HG02938 (cell line): ENCODE measurements around the gene ALDH16A1.
"Not testable (repeated sequence)": the region's sequence is repeated elsewhere in the genome, so short reads cannot be mapped to it uniquely, and the experiment has no call there.

ENCODE experiments used
- ATAC-seq: cut with Tn5 transposase; IDR thresholded peaks from one replicate; pipeline ENCODE4 v1.9.1; 2021; ENCODE audit warnings: mild to moderate bottlenecking, moderate library complexity; ENCODE audit not compliant: unreplicated experiment

Gene ALDH16A1

DNA sequence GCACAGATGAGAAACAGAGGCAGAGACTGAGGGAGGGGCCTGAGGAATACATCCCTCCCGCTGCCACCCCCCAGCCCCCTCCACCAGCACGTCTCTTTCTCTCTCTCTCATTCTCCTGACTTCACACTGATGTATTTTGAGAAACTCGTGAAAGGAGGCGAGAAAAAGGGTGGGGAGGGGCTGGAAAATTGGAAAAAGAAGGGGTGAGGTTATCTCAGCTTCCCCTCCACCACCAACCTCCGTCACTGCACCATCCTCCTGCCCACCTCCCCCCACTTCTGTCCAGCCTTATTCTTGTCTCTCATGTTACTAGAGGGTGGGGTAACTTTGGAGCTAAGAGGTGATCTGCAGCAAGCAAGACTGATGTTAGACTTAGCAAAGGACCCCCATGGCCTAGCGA, 13.2 kb upstream of the ALDH16A1 start:
- no peak for ATAC-seq

DNA sequence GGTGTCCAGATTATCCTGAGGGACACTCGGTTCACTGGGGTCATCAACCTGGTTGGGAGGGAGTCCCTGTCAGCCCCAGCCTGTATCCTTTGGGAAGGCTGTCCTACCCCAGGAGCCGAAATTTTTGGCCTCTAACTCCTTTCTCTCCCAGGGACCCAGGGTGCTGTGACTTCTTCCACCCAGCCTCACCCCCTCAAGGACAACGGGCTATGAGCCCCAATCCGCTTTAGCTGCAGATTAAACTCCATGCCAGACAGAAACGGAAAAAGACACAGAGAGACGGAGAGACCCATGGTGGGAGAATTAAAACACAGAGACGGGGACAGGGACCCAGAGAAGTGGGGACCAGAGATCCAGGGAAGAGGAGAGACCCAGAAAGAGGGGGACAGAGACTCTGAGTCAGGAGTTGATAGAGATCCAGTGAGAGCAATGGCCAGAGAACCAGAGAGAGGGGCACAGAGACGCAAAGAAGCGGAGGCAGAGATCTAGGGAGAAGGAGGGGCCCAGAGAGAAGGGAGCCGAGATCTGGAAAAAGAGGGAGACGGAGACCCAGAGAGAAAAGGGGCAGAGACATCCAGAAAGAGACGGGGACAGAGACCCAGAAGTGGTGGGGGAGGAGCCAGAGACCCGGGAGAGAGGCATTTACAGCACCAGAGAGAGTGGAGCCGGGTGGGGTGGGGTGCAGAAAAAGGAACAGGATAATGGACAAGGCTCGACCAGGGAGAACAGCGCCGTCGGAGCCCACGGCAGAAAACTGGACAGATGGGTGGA, 12.4 kb upstream of the ALDH16A1 start:
- no peak for ATAC-seq

DNA sequence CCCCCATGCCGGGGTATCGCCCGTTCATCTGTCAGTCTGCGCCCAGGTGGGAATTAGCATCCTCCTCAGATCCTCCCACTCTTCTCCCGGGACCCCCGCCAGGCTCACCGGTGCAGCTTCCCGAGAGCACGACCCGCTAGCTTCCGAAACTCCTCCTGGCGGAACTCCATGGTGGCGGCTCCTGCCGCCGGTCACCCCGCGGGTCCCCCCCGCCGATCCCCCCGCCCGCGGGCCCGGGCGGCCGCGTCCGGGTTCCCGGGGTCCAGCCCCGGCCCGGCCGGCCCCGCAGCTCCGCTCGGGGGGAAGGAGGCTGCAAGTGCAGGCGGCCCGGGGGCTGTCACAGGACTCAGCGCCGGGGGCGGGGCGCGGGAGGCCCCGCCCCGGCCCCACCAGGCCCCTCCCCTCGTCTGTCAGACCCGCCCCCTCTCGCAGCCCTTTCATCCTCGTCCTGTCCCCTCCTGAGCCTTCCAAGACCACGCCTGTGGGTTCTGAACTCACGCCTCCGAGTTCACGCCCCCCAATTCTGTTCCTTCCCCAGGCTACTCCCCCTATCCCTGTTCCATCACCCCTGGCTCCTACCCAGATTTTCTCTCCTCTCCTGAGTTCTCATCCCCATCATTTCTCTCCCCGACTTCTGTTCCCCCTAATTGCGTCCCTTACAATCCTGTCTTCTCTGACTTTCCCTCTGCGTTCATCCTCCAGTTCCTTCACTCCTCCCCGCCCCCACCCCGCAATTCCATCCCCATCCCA, 11.6 kb upstream of the ALDH16A1 start, which contains the start of gene SLC17A7:
Gene SLC17A7, minus strand, starts transcription at position 318 of the 750 bp plus-strand sequence. Its CDS starts 148 bp downstream, at position 170.
- ATAC-seq = no peak

DNA sequence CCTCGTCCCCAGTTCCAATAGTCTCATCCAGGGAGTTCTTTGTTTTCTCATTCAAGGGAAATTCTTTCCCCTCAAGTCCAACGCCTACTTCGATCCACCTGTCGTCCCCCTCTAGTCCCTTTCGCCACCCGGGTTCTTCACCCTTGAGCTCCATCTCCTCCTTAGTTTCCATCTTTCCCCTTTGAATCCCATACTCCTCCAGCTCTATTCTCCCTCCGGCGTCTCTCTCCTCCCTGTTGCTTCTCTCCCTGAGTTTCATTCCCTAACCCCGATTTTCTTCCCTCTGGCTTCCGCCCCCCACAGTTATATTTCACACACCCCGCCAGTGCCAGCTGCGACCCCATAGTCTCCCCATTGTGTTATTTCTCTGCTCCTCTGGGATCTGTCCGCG, 11.1 kb upstream of the ALDH16A1 start:
- no peak for ATAC-seq

DNA sequence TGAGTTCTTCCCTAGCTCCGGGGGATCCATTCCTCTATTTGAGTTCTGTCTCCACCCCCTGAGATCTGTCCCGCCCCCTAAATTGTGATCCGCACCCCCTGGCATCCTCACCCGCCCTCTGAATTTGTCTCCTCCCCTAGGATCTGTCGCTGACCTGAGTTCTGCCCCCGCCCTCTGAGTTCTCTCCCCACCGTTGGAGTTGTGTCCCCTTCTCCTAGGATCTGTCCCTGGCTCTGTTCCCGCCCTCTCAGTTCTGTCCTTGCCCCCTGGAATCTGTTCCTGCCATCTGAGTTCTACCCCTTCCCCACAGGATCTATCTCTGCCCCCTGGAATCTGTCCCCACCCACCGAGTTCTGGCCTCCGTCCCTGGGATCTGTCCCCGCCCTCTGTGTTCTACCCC, 10.7 kb upstream of the ALDH16A1 start:
- no peak for ATAC-seq

DNA sequence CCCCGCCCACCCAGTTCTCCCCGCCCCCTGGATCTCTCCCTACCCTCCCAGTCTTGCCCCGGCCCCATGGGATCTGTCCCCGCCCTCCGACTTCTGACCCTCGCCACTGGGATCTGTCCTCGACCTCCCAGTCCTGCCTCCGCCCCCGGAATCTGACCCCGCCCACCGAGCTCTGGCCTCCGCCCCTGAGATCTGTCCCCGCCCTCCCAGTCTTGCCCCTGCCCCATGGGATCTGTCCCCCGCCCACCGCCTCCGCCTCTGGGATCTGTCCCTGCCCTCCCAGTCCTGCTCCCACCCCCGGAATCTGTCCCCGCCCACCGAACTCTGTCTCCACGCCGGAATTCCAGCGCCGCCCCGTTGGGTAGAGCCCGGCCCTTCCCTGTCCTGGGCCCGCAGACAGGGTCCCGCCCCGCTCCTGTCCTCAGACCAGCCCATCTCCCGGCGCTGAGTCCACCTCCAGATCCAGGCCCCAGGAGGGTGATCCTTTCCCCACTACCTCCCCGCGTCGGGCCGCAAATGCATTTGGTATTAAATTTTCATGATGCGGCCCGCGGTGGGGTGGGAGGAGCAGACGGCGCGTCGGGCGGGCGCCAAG, 10.2 kb upstream of the ALDH16A1 start:
- peak; percentile 6 for ATAC-seq

DNA sequence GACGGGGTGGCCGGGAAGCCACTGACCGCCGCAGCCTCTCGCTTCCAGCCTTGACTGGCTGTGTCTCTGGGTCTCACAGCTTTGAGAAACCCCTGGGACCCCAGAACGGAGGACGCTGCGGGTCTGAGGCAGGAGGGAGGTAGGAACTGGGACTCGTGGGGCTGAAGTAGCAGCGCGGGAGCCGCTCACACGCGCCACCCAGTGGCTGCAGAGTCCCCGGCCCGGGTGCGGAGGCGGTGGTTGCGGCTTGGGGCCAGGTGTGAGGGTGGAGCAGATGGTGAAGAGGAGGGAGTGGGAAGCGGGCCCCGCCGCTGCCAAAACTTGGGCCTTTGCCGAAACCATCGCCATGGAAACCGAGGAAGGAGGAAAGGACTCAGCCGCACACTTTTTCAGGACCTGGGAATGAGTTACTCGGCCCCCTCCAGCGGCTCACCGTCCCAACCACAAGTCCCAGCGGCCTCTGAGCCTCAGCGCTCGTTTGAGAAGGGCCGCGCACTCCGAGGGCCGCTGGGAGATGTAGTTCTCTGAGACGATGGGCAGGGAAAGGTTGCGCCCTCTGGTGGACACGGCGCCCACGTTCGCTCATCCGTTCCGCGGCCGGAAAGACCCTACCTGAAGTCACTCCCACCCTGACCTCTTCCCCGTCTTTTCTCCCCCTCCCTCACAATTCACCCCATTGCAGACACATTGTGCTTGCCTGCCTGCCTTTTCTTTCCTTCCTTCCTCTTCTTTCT, 9.5 kb upstream of the ALDH16A1 start:
- ATAC-seq = peak; percentile 80

DNA sequence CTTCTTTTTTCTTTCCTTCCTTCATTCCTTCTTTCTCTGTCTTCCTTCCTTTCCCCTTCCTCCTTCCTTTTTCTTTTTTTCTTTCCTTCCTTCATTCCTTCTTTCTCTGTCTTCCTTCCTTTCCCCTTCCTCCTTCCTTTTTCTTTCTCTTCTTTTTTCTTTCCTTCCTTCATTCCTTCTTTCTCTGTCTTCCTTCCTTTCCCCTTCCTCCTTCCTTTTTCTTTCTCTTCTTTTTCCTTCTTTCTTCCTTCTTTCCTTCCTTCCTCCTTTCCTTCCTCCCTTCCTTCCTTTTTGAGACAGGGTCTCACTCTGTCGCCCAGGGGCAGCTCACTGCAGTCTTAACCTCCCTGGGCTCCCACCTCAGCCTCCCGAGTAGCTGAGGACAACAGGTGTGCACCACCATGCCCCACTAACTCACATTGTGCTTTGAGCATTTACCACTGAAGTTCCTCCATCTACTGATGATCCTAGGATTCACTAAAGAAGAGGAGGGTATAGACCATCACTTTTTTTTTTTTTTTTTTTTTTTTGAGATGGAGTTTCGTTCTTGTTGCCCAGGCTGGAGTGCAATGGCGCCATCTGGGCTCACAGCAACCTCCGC, 8.8 kb upstream of the ALDH16A1 start:
- ATAC-seq = not testable (repeated sequence)

DNA sequence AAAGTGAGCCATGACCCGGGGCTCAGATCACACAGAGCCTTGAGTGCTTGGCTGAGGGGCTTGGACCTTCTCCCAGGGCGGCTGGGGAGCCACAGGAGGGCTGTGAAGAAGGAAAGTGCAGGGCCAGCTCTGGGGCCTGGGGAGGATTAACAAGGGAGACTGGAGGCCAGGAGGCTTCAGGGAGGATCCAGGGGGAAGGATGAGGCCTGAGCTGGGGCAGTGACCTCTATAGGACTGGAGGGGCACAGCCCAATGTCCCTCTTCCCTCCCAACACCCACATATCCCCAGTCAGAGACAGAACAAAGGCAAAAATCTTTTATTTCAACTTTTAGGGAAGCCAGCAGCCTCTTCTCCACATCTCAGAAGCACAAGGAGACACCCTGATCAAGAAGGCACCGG, 7.0 kb upstream of the ALDH16A1 start:
- ATAC-seq = no peak

DNA sequence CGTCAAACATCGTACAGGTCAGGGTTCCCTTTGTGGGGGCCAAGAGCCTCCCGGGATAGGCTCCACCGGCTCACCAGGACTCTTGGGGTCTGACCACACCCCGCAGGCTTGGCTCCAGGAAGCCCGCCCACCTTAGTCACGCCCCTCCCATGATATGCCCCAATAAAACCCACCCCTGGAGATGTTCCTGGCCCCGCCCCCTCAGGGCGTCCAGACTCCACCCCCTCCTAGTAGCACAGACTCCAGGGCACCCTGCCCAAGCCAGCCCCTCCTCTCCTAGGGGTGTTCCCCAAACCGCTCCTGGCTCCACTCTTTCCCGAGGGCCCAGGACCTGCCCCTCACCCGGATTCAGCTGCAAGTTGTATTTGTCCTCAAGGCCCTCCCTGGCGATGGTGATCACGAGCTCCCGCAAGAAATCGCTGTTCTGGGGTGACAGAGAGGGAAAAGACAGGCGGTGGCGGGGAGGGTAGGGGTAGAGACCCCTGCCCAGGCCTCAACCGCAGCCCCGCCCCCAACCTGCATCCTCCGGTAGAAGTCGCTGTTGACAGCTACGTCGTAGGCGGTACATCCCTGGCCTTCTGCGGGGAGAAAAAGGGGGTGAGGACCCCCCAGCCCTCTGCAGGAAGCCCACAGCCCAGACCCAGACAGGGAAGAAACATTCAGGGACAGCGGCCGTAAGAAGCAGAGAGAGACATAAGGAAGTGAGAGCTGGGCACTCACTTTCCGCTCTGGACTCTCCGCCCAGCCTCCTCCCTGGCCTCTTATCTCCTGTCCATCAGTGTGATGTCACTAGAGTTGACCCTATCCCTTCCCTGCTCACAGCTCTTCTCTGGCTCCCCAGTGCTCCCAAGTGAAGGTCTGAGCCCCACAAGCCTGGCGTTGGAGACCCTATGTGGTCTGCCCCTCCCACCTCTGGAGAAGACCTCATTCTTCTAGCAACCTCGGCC, 5.3 kb upstream of the ALDH16A1 start:
- ATAC-seq = no peak

DNA sequence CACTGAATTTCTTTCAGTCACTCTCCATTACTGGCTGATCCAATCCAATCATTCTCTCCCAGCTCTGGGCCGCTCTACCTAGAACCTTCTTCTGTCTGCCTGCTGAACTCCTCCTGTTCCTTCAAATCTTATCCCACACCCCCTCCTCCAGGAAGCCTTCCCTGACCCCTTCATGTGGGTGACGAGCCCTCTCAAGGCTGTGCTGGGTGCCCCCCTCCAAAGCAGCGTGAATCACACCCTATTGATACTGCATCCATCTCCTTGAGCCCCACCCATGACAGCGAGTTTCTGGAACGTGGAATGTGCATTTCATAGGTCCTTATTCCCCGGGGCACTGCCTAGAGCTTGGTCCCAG, 4.6 kb upstream of the ALDH16A1 start:
- ATAC-seq = no peak

DNA sequence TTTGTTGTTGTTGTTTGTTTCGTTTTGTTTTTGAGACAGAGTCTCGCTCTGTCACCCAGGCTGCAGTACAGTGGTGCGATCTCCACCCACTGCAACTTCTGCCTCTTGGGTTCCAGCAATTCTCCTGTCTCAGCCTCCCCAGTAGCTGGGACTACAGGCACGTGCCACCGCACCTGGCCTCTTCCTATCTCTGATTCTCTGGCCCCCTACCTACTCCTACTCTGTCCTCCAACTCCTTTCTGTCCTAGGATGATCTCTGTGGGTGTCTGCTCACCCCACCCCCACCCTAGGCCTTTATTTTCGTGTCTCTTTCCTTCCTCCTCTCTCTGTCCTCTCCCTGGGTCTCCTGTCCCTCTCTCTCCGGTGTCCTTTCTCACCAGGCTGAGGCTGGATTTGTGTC, 2.6 kb upstream of the ALDH16A1 start:
- no peak for ATAC-seq

DNA sequence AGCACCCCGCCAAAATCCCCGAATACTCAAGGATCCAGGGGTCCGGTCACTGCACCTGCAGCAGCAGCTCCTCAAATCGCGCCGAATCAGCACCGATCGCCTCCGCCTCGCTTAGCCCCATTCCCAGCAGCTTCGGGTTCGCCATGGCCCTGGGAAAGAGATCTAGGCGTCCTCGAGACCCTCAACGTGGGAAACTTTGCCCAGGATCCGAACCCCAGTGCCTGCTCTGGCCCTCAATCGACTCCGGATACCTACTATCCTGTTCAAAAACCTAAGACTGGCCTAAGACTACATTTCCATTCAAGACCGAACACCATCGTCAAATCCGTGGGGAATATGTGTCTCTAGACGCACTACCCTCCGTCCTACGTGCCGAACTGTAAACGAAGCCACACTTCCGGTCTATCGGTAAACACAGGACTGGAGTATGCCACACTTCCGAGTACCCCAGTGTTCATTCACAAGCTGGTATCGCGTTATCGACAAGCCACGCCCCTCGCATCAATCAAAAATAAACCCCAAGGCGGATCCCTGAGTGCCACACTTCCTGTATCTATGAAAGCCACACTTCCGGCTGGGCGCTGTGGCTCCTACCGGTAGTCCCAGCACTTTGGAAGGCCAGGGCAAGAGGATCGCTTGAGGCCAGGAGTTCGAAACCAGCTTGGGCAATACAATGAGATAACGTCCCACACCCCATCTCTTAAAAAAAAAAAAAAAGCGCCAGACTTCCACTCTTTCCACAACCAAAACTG, 1.4 kb upstream of the ALDH16A1 start, which contains the start of gene PIH1D1:
Gene PIH1D1, minus strand, starts transcription at position 385 of the 752 bp plus-strand sequence. Its CDS starts 240 bp downstream, at position 145.
- ATAC-seq = peak; percentile 58

DNA sequence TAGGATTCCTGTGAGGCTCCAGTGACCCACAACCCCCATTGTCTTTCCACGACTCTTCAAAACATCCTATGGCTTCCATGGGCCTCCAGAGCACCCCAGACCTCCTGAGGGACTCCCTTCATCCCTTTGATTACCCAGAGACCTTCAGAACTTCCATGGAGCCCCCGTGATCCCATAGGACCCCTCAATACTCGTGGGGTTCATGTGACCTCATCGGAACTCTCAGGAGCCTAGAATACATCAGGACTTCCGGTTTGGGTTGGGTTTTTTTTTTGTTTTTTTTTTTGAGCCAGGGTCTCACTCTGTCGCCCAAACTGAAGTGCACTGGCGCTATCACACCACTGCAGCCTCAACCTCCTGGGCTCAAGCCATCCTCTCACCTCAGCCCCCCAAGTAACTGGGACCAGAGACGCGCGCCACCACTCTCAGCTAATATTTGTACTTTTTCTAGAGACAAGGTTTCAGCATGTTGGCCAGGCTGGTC, 774 bp downstream of the ALDH16A1 start:
- no peak for ATAC-seq

DNA sequence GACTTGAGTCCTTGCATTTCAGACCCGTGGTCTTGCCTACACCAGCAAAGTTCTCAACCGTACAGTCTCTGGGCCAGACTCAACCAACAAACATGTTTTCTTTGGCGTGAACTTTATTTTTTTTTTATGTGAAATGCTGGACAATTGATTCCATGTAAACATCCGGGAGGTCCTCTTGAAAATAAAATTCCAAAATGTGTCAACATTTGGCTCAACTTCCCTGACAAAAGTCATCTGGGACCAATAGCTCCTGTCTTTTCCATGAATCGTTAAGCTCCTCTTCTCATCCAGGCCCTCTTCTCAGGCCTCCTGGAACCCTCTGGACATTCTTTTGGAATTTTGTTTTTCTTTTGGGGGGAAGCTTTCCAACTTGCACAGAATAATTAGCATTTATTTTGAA, 2.7 kb downstream of the ALDH16A1 start:
- ATAC-seq = no peak

DNA sequence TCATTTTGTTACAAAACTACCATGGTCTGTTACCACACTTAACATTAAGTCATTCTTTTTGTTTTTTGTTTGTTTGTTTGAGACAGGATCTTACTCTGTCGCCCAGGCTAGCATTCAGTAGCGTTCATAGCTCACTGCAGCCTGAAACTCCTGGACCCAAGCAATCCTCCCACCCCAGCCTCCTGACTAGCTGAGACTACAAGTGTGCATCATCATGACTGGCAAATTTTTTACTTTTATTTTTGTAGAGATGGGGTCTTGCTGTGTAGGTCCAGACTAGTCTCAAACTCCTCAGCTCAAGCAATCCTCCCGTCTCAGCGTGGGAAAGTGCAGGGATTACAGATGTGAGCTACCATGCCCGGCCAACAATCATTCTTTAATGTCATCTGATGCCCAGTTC, 3.3 kb downstream of the ALDH16A1 start:
- no peak for ATAC-seq

DNA sequence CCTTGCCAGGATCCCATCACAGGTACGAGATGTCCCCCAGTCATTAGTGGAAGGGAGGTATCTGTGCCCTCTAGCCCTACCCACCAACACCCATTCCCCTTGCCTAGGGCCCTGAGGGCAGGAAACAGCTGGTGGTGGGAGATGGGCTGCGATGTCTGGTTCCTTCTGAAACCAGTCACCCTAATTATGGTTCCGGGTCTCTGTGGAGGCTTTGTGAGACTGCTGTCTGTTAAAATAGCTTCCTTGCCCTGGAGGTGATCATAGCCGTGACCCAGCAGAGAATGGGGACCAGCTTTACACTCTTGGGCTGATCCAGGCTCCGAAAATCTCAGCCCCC, 5.5 kb downstream of the ALDH16A1 start:
- ATAC-seq = no peak

DNA sequence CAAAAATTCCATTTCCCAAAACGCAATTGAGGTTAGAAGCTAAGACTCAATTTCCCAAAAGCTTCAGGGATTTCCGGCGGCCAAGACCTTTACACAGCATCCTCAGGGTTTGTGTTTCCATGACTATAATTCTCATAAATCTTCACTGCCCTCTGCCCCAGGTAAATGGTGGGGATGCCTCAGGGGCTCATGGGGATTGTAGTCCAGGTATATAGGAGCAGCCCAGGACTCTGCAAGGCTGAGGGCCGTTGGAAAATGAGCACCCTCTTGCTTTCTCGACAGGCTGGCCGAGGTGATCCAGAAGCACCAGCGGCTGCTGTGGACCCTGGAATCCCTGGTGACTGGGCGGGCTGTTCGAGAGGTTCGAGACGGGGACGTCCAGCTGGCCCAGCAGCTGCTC, 6.4 kb downstream of the ALDH16A1 start:
- no peak for ATAC-seq

DNA sequence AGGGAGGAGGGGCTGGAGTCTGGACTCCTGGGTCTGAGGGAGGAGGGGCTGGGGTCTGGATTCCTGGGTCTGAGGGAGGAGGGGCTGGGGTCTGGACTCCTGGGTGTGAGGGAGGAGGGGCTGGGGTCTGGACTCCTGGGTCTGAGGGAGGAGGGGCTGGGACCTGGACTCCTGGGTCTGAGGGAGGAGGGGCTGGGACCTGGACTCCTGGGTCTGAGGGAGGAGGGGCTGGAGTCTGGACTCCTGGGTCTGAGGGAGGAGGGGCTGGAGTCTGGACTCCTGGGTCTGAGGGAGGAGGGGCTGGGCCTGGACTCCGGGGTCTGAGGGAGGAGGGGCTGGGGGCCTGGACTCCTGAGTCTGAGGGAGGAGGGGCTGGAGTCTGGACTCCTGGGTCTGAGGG, 8.1 kb downstream of the ALDH16A1 start:
- not testable (repeated sequence) for ATAC-seq
